ENCODE results near the gene FIG4.

- TF ChIP-seq CTCF (IDR thresholded peaks at IDR 0.05) (no peak), POLR2A (IDR thresholded peaks at IDR 0.05) (no peak)
Measured at GRCh38 chr6:109722564-109723254, 31.6 kb downstream of the FIG4 start.
